Liver (tissue), 9 donors: ENCODE data around the gene ACP1. TPM values are rescaled to one million over a fixed set of nuclear protein-coding genes. Genes with fewer than 3 reads are reported as not detected.

Experiments used
- DNase-seq: peaks from one replicate; pipeline ENCODE4 v3.0.0-alpha.2; 2017; ENCODE audit warnings: low spot score
- H3K27ac ChIP-seq, 2 donors: one replicate each; pipeline ENCODE4 v1.7.0; 2013; ENCODE audit warnings: inconsistent platforms in 2 of 2, low read length in 2 of 2, control low read depth in 1 of 2, low read depth in 1 of 2, mild to moderate bottlenecking in 1 of 2
- H3K27me3 ChIP-seq, 4 donors: one replicate each; pipeline versions ENCODE4 v1.6.1 to v1.7.0; 2013; ENCODE audit warnings: low read length in 3 of 4, inconsistent platforms in 1 of 4, mild to moderate bottlenecking in 1 of 4, moderate library complexity in 1 of 4; ENCODE audit not compliant: control insufficient read depth in 4 of 4, insufficient read depth in 4 of 4
- H3K36me3 ChIP-seq, 4 donors: one replicate each; pipeline versions ENCODE4 v1.6.1 to v1.7.0; 2013; ENCODE audit warnings: low read length in 3 of 4, mild to moderate bottlenecking in 3 of 4, low read depth in 1 of 4, moderate library complexity in 1 of 4; ENCODE audit not compliant: control insufficient read depth in 4 of 4, insufficient read depth in 3 of 4
- H3K4me1 ChIP-seq, 4 donors: one replicate each; pipeline versions ENCODE4 v1.6.1 to v1.7.0; 2013; ENCODE audit warnings: low read length in 3 of 4, mild to moderate bottlenecking in 3 of 4, moderate library complexity in 1 of 4; ENCODE audit not compliant: control insufficient read depth in 4 of 4, insufficient read depth in 4 of 4
- H3K4me3 ChIP-seq, 3 donors: one replicate each; pipeline versions ENCODE4 v1.6.1 to v1.7.0; 2013; ENCODE audit warnings: low read length in 3 of 3, control low read depth in 1 of 3, low read depth in 1 of 3, mild to moderate bottlenecking in 1 of 3
- H3K9ac ChIP-seq, 2 donors: one replicate each; pipeline ENCODE4 v1.7.0; 2013; ENCODE audit warnings: low read length in 2 of 2, mild to moderate bottlenecking in 2 of 2, moderate library complexity in 2 of 2, control low read depth in 1 of 2, low read depth in 1 of 2
- H3K9me3 ChIP-seq, 4 donors: one replicate each; pipeline versions ENCODE4 v1.6.1 to v1.7.0; 2013; ENCODE audit warnings: low read length in 3 of 4; ENCODE audit not compliant: control insufficient read depth in 4 of 4
- ATF3 ChIP-seq: IDR thresholded peaks from 2 replicates; pipeline ENCODE4 v1.6.1; 2016; ENCODE audit warnings: antibody characterized with exemption
- CTCF ChIP-seq: fragments of 150-350 bp; IDR thresholded peaks from 2 replicates; pipeline ENCODE4 v1.5.1; 2017; ENCODE audit warnings: improper control_type of control experiment, low read depth, low read length; ENCODE audit not compliant: missing input control
- EGR1 ChIP-seq, 2 donors: IDR thresholded peaks; 2 replicates each; pipeline ENCODE4 v1.6.1; 2016 to 2018; ENCODE audit warnings: antibody characterized with exemption in 2 of 2, low read depth in 2 of 2
- FOXA1 ChIP-seq: IDR thresholded peaks from 2 replicates; pipeline ENCODE4 v1.6.1; 2016; ENCODE audit warnings: antibody characterized with exemption
- FOXA2 ChIP-seq: IDR thresholded peaks from 2 replicates; pipeline ENCODE4 v1.6.1; 2016; ENCODE audit warnings: antibody characterized with exemption
- GABPA ChIP-seq, 2 donors: IDR thresholded peaks in 1 of 2; conservative IDR thresholded peaks in 1 of 2; 2 replicates each; pipeline ENCODE4 v1.6.1; 2016; ENCODE audit warnings: antibody characterized with exemption in 2 of 2, mild to moderate bottlenecking in 1 of 2, moderate library complexity in 1 of 2
- HNF4A ChIP-seq, 2 donors: conservative IDR thresholded peaks; 2 replicates each; pipeline ENCODE4 v1.6.1; 2016; ENCODE audit warnings: antibody characterized with exemption in 2 of 2, mild to moderate bottlenecking in 2 of 2
- HNF4G ChIP-seq: IDR thresholded peaks from 2 replicates; pipeline ENCODE4 v1.6.1; 2016; ENCODE audit warnings: antibody characterized with exemption
- JUND ChIP-seq, 2 donors: IDR thresholded peaks; 2 replicates each; pipeline ENCODE4 v1.6.1; 2016; ENCODE audit warnings: antibody characterized with exemption in 2 of 2
- MAX ChIP-seq: IDR thresholded peaks from 2 replicates; pipeline ENCODE4 v1.6.1; 2016; ENCODE audit warnings: antibody characterized with exemption
- NR2F2 ChIP-seq: IDR thresholded peaks from 2 replicates; pipeline ENCODE4 v1.6.1; 2016; ENCODE audit warnings: antibody characterized with exemption
- RAD21 ChIP-seq, 2 donors: IDR thresholded peaks; 2 replicates each; pipeline ENCODE4 v1.6.1; 2016; ENCODE audit warnings: antibody characterized with exemption in 2 of 2, mild to moderate bottlenecking in 2 of 2
- REST ChIP-seq: IDR thresholded peaks from 2 replicates; pipeline ENCODE4 v1.6.1; 2016; ENCODE audit warnings: antibody characterized with exemption, mild to moderate bottlenecking
- RXRA ChIP-seq, 2 donors: IDR thresholded peaks; 2 replicates each; pipeline ENCODE4 v1.6.1; 2017 to 2018; ENCODE audit warnings: antibody characterized with exemption in 2 of 2, mild to moderate bottlenecking in 1 of 2
- SP1 ChIP-seq: IDR thresholded peaks from 2 replicates; pipeline ENCODE4 v1.6.1; 2018; ENCODE audit warnings: antibody characterized with exemption, mild to moderate bottlenecking
- TAF1 ChIP-seq: conservative IDR thresholded peaks from 2 replicates; pipeline ENCODE4 v1.6.1; 2016; ENCODE audit warnings: antibody characterized with exemption, mild to moderate bottlenecking
- YY1 ChIP-seq: IDR thresholded peaks from 2 replicates; pipeline ENCODE4 v1.6.1; 2016; ENCODE audit warnings: antibody characterized with exemption, mild to moderate bottlenecking
- ZBTB33 ChIP-seq: IDR thresholded peaks from 2 replicates; pipeline ENCODE4 v1.6.1; 2016; ENCODE audit warnings: antibody characterized with exemption
- WGBS: extraction: QIAGEN DNeasy Blood & Tissue Kit; methylation state at CpG from one replicate; pipeline ENCODE4 v1.1.7; 2013; 5-methylcytosine and 5-hydroxymethylcytosine counted together
- polyA plus RNA-seq, 2 donors: library from polyadenylated mRNA; stranded (reverse) in 1 of 2; unstranded in 1 of 2; fragments of 200-250 nt in 1 of 2; fragments of >200 nt in 1 of 2; fragmentation: Nextera tagmentation in 1 of 2; extraction: Ambion mirVana in 1 of 2; gene quantifications; one replicate each; pipeline versions ENCODE4 v1.2.1 to v1.2.3, GENCODE V29; 2013 to 2015
- total RNA-seq, 2 donors: library from RNA; depleted of rRNA; stranded (reverse); fragments of >200 nt; gene quantifications; one replicate each; pipeline ENCODE4 v1.2.3, GENCODE V29; 2014
- donor health status: healthy.
- donor health status: healthy.
- donor health status: healthy.
- donor health status: healthy.
- donor health status: healthy.

The ACP1 gene
- total and polyA plus RNA-seq, 4 donors, result 59.9 to 115 (median 75.7) TPM

GRCh38 chr2:286774-287392 is 22.1 kb downstream of the ACP1 start (continued):
- TF ChIP-seq ZBTB33, result no peak

- no peak for DNase-seq
- no peaks in the 10 kb centered on the region for H3K9me3 ChIP-seq
- H3K27me3 ChIP-seq, result peaks cover 0 to 8% (median 2%) of the 10 kb centered on the region in 4 donors
- WGBS, result 3% methylated on average over 46 of the region's 46 CpGs
- H3K36me3 ChIP-seq, result no peaks in the 10 kb centered on the region
- no peak overlapping the region for H3K27ac ChIP-seq
- peaks cover 13 to 26% (median 18%) of the 10 kb centered on the region in 4 donors for H3K4me1 ChIP-seq
- no peak overlapping the region for H3K9ac ChIP-seq
- peak overlapping the region in 1 of 3 donors; percentile 79 for H3K4me3 ChIP-seq
- TF ChIP-seq EGR1 (IDR thresholded peaks at IDR 0.05; ENCODE audit: low read depth in 2 of 2), result no peak
- no peak for TF ChIP-seq REST
- no peak for TF ChIP-seq RXRA (IDR thresholded peaks at IDR 0.05)
- no peak for TF ChIP-seq SP1
- TF ChIP-seq NR2F2, result no peak
- no peak for TF ChIP-seq FOXA1
- no peak for TF ChIP-seq HNF4A (conservative IDR thresholded peaks at IDR 0.05)
- no peak for TF ChIP-seq FOXA2
- no peak for TF ChIP-seq HNF4G
- TF ChIP-seq CTCF, result no peak
- TF ChIP-seq YY1, result no peak
- TF ChIP-seq ATF3, result no peak
- no peak for TF ChIP-seq MAX
- TF ChIP-seq JUND (IDR thresholded peaks at IDR 0.05), result no peak
- no peak for TF ChIP-seq TAF1
- TF ChIP-seq ZBTB33, result no peak
- TF ChIP-seq RAD21 (IDR thresholded peaks at IDR 0.05), result no peak
- no peak for TF ChIP-seq GABPA (IDR thresholded peaks at IDR 0.05 in 1 of 2, conservative IDR thresholded peaks at IDR 0.05 in 1 of 2)
Measured at GRCh38 chr2:287471-287885, 22.7 kb downstream of the ACP1 start.
